Measurements from ENCODE around the gene SEMA3B. TPM values are rescaled to one million over a fixed set of nuclear protein-coding genes. Genes with fewer than 3 reads are reported as not detected.
A peak's percentile ranks its signal among the peaks of the same experiment; 100 is the strongest.

SEMA3B gene
- total RNA-seq, 1 experiment from 2014 or later, result 7.3 TPM

DNA sequence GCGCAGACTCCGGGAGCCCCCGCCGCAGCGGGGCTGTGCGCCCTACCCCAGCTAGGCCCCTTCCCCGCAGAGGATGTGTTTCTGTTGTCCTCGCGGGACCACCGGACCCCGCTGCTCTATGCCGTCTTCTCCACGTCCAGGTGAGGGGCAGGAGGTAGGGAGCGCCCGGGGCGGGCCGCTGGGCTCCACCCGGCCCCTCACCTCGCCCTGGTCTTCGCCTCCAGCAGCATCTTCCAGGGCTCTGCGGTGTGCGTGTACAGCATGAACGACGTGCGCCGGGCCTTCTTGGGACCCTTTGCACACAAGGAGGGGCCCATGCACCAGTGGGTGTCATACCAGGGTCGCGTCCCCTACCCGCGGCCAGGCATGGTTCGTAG is 4.7 kb downstream of the SEMA3B start:
- CTCF ChIA-PET, result interaction anchor here (2.5 to 12.5 kb wide), 6 partner anchors 9 to 80 kb away, joined by 18 to 145 read pairs (median 46); partner anchors contain the start of genes GNAT1 and HYAL2

DNA sequence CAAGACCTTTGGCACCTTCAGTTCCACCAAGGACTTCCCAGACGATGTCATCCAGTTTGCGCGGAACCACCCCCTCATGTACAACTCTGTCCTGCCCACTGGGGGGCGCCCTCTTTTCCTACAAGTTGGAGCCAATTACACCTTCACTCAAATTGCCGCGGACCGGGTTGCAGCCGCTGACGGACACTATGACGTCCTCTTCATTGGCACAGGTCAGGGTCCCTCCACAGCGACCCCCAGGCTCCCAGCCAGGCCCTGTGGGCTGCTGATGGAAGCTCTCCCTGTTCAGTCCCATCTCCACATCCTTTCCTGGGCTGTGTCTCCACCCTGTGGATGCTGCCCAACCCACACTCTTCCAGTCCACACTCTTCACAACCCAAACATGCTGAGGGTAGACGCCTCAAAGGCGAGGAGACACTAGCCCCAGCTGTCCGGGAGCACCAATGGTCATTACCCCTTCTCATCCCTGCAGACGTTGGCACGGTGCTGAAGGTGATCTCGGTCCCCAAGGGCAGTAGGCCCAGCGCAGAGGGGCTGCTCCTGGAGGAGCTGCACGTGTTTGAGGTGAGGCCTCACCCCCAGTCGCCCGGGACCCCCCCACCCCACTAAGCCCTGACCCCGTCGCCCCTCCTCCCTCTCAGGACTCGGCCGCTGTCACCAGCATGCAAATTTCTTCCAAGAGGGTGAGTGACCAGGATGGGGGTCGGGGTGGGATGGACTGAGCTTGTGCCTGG is 5.6 kb downstream of the SEMA3B start:
- H3K27me3 Mint-ChIP-seq (ENCODE audit: low read depth), result peaks cover 64% of the 10 kb centered on the region
- TF ChIP-seq, protein P1, sequence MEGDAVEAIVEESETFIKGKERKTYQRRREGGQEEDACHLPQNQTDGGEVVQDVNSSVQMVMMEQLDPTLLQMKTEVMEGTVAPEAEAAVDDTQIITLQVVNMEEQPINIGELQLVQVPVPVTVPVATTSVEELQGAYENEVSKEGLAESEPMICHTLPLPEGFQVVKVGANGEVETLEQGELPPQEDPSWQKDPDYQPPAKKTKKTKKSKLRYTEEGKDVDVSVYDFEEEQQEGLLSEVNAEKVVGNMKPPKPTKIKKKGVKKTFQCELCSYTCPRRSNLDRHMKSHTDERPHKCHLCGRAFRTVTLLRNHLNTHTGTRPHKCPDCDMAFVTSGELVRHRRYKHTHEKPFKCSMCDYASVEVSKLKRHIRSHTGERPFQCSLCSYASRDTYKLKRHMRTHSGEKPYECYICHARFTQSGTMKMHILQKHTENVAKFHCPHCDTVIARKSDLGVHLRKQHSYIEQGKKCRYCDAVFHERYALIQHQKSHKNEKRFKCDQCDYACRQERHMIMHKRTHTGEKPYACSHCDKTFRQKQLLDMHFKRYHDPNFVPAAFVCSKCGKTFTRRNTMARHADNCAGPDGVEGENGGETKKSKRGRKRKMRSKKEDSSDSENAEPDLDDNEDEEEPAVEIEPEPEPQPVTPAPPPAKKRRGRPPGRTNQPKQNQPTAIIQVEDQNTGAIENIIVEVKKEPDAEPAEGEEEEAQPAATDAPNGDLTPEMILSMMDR (IDR thresholded peaks at IDR 0.05), result peak; percentile 72
- TF ChIP-seq, protein P2, sequence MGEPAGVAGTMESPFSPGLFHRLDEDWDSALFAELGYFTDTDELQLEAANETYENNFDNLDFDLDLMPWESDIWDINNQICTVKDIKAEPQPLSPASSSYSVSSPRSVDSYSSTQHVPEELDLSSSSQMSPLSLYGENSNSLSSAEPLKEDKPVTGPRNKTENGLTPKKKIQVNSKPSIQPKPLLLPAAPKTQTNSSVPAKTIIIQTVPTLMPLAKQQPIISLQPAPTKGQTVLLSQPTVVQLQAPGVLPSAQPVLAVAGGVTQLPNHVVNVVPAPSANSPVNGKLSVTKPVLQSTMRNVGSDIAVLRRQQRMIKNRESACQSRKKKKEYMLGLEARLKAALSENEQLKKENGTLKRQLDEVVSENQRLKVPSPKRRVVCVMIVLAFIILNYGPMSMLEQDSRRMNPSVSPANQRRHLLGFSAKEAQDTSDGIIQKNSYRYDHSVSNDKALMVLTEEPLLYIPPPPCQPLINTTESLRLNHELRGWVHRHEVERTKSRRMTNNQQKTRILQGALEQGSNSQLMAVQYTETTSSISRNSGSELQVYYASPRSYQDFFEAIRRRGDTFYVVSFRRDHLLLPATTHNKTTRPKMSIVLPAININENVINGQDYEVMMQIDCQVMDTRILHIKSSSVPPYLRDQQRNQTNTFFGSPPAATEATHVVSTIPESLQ (CRISPR knock-in tag; IDR thresholded peaks at IDR 0.05), result no peak
- TF ChIP-seq, protein P3, sequence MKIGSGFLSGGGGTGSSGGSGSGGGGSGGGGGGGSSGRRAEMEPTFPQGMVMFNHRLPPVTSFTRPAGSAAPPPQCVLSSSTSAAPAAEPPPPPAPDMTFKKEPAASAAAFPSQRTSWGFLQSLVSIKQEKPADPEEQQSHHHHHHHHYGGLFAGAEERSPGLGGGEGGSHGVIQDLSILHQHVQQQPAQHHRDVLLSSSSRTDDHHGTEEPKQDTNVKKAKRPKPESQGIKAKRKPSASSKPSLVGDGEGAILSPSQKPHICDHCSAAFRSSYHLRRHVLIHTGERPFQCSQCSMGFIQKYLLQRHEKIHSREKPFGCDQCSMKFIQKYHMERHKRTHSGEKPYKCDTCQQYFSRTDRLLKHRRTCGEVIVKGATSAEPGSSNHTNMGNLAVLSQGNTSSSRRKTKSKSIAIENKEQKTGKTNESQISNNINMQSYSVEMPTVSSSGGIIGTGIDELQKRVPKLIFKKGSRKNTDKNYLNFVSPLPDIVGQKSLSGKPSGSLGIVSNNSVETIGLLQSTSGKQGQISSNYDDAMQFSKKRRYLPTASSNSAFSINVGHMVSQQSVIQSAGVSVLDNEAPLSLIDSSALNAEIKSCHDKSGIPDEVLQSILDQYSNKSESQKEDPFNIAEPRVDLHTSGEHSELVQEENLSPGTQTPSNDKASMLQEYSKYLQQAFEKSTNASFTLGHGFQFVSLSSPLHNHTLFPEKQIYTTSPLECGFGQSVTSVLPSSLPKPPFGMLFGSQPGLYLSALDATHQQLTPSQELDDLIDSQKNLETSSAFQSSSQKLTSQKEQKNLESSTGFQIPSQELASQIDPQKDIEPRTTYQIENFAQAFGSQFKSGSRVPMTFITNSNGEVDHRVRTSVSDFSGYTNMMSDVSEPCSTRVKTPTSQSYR (CRISPR knock-in tag; IDR thresholded peaks at IDR 0.05), result no peak
- H3K27ac Mint-ChIP-seq, result peak overlapping the region; percentile 42; the same call in 1 of the 2 replicates
- H3K36me3 Mint-ChIP-seq, result no peaks in the 10 kb centered on the region
- DNase-seq (ENCODE audit: low spot score) (peak; percentile 88), ATAC-seq (peak; percentile 43)
- H3K4me3 Mint-ChIP-seq, result peak overlapping the region; percentile 80
- ChIA-PET POLR2A (interaction anchor here (0.8 to 1.3 kb wide), 4 partner anchors 18 to 58 kb away, joined by 3 read pairs; partner anchors contain the start of genes IFRD2 and TUSC2), CTCF (interaction anchor here (0.6 to 12.5 kb wide), 25 partner anchors 10 to 317 kb away, joined by 3 to 145 read pairs (median 7); partner anchors contain the start of genes GNAI2, GNAT1, HYAL1 and HYAL2)
- no peaks in the 10 kb centered on the region for H3K9me3 Mint-ChIP-seq
- peaks cover 27% of the 10 kb centered on the region for H3K4me1 Mint-ChIP-seq

More for the DNA sequence above, 4.7 kb downstream of the SEMA3B start:
- DNase-seq (ENCODE audit: low spot score) (no peak), ATAC-seq (no peak)
- Mint-ChIP-seq H3K4me1 (peaks cover 32% of the 10 kb centered on the region), H3K27me3 (ENCODE audit: low read depth) (peaks cover 59% of the 10 kb centered on the region), H3K4me3 (peak overlapping the region; percentile 80; the same call in 1 of the 2 replicates), H3K36me3 (no peaks in the 10 kb centered on the region), H3K9me3 (no peaks in the 10 kb centered on the region), H3K27ac (no peak overlapping the region)
- TF ChIP-seq, protein P4, sequence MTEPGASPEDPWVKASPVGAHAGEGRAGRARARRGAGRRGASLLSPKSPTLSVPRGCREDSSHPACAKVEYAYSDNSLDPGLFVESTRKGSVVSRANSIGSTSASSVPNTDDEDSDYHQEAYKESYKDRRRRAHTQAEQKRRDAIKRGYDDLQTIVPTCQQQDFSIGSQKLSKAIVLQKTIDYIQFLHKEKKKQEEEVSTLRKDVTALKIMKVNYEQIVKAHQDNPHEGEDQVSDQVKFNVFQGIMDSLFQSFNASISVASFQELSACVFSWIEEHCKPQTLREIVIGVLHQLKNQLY (CRISPR knock-in tag; IDR thresholded peaks at IDR 0.05), result no peak
- TF ChIP-seq PRRX2 (CRISPR knock-in tag; IDR thresholded peaks at IDR 0.05), result no peak
- TF ChIP-seq, protein P5, sequence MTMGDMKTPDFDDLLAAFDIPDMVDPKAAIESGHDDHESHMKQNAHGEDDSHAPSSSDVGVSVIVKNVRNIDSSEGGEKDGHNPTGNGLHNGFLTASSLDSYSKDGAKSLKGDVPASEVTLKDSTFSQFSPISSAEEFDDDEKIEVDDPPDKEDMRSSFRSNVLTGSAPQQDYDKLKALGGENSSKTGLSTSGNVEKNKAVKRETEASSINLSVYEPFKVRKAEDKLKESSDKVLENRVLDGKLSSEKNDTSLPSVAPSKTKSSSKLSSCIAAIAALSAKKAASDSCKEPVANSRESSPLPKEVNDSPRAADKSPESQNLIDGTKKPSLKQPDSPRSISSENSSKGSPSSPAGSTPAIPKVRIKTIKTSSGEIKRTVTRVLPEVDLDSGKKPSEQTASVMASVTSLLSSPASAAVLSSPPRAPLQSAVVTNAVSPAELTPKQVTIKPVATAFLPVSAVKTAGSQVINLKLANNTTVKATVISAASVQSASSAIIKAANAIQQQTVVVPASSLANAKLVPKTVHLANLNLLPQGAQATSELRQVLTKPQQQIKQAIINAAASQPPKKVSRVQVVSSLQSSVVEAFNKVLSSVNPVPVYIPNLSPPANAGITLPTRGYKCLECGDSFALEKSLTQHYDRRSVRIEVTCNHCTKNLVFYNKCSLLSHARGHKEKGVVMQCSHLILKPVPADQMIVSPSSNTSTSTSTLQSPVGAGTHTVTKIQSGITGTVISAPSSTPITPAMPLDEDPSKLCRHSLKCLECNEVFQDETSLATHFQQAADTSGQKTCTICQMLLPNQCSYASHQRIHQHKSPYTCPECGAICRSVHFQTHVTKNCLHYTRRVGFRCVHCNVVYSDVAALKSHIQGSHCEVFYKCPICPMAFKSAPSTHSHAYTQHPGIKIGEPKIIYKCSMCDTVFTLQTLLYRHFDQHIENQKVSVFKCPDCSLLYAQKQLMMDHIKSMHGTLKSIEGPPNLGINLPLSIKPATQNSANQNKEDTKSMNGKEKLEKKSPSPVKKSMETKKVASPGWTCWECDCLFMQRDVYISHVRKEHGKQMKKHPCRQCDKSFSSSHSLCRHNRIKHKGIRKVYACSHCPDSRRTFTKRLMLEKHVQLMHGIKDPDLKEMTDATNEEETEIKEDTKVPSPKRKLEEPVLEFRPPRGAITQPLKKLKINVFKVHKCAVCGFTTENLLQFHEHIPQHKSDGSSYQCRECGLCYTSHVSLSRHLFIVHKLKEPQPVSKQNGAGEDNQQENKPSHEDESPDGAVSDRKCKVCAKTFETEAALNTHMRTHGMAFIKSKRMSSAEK (CRISPR knock-in tag; IDR thresholded peaks at IDR 0.05; ENCODE audit: borderline replicate concordance), result no peak
- no peak for TF ChIP-seq KAT7 (CRISPR knock-in tag; IDR thresholded peaks at IDR 0.05; ENCODE audit: borderline replicate concordance)
- POLR2A ChIA-PET, result no interaction called here
